ENCODE measurements around the gene CS.
"Not testable (repeated sequence)": the region's sequence is repeated elsewhere in the genome, so short reads cannot be mapped to it uniquely, and the experiment has no call there.

The CS gene

DNA sequence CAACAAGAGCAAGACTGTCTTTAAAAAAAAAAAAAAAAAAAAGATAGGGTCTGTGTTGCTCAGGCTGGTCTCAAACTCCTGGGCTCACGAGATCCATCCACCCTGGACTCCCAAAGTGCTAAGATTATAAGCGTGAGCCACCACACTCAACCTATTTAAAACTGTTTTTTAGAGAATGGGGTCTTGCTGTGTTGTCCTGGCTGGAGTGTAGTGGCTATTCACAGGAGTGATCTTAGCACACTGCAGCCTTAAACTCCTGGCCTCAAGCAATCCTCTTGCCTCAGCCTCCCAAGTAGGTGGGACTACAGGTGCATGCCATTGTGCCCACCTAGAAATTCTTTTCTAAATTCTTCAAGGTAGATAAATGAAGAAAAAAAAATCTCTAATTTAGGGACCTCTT, 25.8 kb downstream of the CS start:
- no peak for DNase-seq

DNA sequence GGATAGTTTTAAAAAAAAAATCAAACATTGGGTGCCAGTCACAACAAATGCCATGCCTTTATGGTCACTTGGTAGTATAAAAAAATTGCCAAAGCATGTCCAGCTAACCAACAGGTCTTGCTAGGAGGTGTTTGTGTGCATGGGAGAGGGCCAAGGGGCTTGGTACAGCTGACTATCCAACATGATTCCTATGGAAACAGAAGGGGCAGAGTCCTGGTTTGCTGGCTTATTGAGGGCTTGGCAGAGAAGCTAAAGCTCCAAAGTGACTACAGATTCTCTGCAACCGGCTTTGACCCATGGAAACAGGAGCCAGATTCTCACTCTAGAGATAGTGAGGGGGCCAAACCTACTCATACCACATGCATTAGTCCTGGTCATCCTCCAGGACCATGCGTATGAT, 27.7 kb downstream of the CS start:
- not testable (repeated sequence) for DNase-seq

DNA sequence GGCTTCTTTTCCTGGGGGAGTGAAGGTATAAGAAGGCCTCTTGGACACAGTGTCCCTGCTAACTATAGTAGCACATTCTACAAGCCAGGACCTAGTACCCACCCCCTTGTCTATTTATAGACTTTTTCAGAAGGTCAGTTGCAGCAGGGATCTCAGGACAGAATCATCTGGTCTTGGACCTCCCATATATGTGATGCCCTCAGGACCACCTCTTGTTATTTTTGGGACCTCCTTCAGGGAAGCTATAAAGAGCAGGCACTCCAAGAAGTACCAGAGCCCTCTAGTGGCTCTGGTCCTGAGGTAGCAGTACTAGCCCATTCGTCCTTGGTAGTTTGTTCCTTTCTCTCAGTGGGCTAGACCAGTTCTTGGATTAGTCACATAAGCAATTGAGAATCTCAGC, 29.1 kb downstream of the CS start:
- DNase-seq, result no peak

DNA sequence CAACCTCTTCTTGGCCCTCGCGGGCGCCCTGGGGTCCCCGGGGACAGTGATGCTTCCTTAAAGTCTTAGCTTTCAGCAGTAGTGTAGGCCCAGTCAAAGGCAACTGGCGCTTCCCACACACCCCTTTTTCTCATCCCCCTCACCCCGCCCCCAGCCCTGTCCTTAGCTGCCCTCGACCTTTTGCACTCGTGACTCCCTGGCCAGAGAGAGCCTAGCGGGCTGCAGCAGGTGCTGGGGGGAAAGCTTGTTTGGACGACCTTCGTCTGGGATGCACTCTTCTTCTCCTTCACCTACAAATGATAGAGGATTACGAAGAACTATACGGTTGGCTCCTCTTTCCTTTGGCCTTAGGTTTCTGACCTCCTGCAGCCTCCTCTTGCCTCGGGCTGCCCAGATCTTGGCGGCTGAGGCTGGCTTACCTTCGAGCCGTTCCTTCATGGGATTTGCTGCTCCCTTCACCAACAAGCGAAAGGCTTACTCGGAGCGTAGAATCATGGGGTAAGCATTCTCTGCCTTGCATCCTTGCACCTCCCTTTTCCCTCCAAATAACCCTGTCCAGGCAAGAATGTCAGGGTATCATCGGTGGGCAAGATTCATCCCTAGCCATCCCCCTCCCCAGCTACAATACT, 32.6 kb downstream of the CS start:
- DNase-seq, result no peak

DNA sequence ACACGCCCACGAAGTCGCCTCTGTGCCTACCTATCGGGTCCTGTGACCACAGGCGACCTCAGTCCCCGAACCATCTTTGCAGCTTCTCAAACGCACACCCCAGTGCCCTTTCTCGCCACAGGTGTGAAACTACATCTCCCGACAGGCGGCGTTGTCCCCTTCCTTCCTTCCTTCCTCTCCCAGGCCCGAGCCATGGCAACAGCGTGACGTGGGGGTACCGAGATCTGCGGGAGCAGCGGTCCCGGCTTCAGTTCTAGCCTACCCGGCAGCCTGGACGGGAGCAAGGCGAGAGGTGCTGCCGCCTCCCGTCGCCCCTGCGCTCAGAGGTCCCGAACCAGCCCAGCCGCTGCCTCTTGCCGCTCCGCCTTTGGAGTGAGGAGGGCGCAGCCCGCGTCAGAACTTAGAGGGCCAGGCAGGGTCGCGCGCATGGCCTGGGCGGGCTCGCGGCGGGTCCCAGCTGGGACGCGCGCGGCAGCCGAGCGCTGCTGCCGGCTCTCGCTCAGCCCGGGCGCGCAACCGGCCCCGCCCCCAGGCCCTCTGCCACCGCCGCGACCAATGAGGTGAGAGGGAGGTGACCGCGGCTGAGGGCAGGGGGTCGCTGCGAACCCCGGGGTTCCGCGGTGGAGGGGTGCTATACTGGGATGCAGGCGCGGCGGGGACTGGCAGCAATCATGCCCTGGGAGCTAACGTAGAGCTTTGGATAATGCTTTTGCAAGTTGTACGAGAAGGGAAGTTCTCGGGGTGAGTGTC, 33.3 kb downstream of the CS start, which contains the start of gene COQ10A:
Gene COQ10A, plus strand, starts transcription at position 250 of the 750 bp plus-strand sequence. Its CDS starts 177 bp downstream, at position 427.
- DNase-seq, result peak; percentile 88

DNA sequence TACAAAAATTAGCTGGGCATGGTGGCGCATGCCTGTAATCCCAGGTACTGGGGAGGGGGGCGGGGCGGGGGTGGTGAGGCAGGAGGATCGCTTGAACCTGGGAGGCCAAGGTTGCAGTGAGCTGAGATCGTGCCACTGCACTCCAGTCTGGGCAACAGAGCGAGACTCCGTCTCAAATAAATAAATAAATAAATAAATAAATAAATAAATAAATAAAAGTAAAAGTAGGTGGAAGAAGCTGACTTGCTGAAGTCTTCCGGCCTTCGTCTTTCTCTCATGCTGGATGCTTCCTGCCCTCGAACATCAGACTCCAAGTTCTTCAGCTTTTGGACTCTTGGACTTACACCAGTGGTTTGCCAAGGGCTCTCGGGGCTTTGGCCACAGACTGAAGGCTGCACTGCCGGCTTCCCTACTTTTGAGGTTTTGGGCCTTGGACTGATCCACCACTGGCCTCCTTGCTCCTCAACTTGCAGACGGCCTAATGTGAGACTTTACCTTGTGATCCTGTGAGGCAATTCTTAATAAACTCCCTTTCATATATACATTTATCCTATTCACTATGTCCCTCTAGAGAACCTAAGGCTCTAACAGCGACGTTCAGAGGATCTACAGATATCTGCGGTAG, 34.0 kb downstream of the CS start:
- not testable (repeated sequence) for DNase-seq

DNA sequence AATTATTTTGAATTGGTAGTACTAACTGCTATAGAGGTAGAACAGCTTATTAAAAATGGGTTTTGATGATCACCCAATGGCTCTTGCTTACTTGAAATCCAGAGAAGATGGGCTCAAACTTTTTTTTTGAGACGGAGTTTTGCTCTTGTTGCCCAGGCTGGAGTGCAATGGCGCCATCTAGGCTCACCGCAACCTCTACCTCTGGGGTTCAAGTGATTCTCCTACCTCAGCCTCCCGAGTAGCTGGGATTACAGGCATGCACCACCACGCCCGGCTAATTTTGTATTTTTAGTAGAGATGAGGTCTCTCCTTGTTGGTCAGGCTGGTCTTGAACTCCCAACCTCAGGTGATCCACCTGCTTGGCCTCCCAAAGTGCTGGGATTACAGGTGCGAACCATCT, 37.2 kb downstream of the CS start:
- DNase-seq, result not testable (repeated sequence)

DNA sequence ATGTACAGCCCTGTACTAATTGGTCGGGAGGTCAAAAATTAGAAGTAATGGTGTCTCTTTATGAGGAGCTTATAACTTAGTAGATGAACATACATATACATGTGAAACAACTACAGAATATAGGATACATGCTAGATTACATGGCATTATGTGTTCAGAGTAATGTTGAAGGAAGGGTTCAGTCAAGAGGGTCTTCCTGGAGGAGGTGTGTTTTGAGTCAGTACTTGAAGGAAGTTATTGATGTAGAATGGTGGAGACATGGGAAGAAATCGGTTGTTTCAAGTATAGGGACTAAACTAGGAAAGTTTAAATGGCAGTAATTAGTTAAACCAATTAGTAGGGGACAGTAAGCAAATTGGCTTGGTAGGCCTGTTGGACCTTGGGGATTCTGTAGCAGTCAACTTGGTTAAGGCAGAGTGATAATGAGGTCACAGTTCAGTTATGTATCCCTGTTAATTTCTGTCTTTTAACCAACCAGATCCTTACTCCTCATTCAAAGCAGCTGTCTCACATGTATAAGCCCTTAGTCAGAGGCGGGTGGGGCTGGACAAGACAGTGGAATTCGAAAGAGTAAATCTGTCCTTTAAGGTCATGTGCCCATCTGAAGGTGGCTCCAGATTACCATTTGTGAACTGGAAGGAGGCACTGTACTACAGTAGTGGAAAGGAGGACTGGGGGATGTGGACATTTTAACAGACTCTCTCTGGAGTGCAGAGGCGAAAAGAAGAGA, 38.5 kb downstream of the CS start:
- DNase-seq, result no peak

DNA sequence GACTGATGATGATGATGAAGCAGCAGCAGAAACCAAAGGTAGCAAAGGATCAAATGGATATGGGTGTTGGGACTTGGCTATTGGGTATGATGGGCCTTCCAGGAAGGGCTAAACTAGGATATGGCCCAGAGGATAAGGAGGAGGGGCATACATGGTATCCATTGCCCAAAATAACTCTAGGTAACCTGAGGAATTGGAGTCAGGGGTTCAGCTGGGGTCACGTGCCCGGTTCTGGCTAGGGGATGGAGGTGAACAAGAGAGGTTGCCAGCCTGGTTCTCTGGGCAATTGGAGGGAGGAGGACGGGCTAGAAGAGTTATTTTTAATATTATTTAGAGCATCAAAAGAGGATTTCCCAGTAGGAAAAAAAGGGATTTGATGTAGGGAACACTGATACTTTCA, 39.2 kb downstream of the CS start:
- DNase-seq, result no peak

DNA sequence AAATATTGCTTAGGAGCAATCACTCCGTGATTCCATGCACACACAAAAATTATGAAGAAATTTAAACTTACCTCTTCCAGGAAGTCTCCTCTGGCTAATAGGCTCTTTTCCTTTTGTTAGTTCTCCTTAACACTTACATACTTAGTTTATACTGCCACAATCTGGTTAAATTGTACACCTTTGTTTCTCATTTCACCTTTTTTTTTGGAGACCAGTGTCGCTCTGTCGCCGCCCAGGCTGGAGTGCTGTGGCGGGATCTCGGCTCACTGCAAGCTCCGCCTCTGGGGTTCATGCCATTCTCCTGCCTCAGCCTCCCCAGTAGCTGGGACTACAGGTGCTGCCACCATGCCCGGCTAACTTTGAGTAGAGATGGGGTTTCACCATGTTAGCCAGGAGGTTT, 39.8 kb downstream of the CS start:
- DNase-seq, result no peak

DNA sequence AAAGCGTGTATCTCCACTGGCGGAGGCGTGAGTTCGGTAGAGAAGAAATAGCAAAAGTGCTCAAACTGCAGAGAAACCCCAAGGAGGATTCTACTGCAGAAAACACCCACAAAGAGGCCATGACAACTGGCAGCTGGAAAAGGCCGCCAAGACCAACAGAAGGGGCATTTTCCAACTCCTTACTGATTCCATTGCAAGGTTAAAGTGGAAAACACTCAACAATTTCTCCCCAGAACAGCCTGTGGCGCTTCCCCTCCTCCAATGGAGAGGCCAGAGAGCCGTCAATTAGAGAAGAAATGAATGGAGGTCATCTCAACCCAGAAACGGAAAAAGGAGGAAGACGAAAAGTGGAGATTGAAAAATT, 41.3 kb downstream of the CS start:
- no peak for DNase-seq

DNA sequence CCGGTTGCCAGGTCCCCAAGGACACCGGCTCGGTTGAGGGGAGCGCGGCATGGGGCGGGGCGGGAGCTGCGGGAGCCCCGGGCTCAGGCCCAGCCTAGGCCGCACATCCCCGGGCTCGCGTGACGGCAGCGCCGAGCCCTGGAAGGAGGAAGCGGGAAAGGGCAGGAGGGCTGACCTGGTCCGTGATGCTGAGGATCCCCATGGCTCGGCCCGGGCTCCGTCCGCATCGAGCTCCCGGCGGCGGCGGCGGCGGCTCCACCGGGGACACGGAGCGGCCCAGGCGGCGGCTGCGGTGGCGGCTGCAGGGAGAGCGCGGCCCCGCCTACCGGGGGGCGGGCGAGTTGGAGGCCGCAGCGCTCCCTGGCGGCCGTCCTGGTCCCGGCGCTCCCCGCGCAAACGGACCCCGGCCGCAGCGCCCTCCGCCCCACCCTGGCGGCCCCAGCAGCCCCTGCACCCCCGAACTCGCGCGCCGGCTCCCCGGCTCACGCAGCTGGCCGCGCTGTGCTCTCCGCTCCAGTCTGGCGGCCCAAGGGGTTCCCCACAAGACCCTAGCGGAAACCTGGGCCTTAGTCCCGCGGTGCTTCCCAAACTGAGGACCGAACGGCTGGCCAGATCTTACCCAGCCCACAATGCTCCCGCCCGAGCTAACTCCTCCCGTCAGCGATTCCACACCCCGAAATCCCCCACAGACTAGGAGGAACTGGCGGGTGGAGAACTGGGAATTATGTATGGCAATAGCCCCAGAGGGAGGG, 41.9 kb downstream of the CS start, which contains the start of gene ANKRD52:
Gene ANKRD52, minus strand, starts transcription at position 317 of the 752 bp plus-strand sequence. Its CDS starts 115 bp downstream, at position 202.
- peak; percentile 77 for DNase-seq

DNA sequence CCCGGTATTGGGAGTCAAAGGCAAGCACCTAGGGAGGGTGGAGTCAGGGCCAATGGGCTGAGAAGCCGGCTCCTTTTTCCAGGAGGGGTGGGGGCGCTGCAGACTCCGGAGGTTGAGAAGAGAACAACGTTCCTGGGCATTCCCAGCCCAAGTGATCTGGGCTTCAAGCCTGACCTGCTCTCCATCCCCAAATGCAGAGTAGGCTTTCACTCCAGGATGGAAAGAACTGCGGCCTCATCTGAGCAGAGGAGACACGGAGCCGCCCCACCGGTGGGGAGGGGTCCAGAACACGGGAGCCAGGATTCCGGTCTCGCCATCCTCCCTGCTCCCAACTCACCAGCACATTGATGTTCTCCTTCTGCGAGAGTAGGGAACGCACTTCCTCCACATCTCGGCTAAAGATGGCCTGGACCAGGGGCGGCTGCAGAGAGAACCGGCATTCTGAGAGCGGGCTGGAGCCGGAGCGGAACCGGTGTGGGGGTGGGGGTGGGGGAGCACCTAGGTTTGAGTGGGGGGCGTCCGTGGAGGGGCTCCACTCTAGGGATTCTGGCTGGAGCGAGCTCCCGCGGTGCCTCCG, 42.6 kb downstream of the CS start:
- no peak for DNase-seq

DNA sequence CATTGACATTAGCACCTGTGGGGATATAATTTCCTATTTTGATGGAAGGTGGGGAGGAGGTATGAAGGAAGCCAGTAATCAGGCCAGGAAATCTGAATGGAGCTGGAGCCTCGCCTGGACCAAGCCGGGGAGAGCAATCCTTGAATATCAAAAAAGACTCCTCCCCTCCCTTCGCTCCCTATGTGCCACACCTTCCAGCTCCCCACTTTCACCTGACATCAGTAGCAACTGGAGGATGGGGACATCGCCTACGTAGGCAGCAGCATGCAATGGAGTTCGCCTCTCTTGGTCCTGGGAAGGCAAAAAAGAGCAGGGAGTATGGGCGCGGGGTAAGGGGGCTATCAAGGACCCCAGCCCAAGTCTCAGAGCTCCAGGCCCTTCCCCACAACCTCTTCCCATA, 43.1 kb downstream of the CS start:
- no peak for DNase-seq

DNA sequence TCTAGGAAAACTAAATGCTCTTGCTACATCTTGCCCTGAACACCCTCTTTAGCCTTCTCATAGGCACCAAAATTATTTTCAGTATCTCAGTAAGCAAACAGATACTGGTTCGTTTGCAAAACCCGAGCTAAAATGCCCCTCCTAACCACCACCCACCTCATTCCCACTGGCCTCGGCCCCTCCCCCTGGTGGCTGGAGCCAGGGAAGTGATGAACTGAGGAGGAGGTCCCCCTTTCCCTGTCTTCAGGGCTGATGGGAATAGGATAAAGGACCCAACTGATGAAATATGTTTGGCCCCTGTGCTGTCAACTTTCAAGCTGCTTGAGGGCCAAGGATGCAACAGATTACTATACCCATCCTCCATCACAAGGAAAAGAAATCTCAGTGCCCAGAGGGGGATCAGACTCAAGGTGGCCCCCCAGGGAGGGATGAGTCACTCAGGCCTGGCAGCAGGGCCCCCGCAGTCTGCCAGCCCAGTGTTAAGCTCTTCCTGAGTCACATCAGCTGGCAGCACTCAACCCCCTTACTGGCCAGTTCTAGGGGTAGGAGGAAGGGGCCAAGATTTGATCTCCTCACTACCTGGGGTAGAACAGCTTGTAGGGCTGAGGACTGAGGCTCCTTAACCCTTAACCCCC, 43.7 kb downstream of the CS start:
- no peak for DNase-seq

DNA sequence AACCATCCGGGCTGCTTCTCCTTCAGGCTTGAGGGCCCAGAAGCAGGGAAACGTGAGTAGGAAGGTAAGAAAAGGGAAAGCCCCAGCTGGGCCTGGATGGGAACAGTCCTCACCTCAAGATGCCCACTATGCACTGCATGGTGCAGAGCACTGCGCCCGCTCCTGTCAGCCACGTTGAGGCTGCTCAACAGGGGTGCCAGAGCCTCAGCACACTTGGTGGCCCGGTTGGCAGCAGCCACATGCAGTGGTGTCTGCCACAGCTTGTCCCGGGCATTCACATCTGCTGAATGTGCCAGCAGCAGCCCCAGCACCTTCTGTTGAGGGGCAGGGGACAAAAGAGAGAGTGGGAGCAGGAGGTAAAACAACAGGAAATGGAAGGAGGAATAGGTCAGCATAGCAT, 44.5 kb downstream of the CS start:
- DNase-seq, result no peak

DNA sequence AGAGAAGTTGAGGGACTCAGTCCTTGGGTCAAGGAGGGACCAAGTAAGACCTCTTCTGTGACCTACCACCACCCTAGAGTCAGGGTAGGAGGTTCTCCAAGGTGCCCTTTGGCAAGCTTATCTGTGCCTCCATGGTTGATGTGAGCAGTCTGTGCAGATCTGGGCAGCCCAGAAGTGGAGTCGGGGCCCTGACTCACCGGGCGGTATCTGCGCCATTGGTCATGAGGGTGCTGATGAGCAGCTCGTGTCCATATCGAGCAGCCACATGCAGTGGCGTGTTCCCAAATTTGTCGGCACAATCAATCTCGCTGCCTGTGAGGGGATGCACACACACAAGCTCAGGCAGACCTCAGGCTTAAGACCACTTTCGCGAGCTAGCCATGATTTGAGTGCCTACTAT, 47.0 kb downstream of the CS start:
- DNase-seq, result no peak

DNA sequence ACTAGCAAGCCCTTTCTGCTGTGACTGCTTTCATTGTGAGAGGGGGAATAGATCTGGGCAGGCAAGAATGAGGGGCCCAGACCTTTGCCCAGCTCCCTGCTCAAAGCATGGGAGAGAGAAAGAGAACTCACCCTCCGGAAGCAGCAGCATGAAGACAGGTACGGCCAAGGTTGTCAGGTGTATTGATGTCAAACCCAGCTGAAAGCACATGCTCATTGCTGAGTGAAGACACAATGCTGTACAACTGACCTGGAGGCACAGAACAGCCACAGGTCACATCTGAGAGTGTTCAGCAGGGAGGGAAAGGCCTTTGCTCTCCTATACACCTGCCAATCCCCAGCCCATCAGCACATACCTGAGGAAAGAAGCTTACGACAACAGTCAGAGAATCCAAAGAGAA, 47.5 kb downstream of the CS start:
- no peak for DNase-seq

DNA sequence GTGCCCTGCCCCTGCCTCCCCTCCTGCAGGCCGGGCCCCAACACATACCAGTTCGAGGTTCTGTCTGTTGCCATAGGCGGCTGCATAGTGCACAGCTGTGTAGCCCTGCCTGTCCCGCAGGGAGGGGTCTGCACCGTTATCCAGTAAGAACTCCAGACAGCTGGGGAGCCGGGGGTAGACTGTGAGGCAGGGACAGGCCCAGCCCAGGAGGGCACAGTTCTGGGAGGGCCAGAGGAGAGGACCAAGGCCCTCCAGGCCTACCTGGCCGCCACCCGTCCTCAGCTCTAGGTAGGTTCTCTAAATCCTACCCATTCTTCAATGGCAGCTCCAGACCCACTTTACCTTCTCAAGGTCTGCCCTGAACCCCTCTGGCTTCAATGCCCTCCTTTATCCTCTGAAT, 51.4 kb downstream of the CS start:
- DNase-seq, result no peak

DNA sequence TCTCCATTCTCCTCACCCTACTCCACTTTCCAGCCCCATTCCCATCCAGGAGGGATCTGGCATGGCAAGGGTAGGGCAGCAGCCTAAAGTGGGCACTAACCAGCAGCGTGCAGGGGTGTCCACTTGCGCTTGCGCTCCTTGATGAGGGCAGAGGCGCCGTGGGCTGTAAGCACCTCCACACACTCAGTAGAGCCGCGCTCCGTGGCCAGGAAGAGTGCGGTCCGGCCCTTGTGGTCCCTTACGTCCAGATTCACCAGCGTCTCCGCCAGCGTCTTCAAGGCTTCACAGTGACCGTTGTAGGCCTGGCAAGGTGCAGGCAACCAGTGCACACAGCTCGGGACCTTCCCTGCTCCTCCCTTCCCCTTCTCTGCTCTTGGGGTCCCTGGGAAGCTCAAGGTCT, 52.2 kb downstream of the CS start:
- no peak for DNase-seq

DNA sequence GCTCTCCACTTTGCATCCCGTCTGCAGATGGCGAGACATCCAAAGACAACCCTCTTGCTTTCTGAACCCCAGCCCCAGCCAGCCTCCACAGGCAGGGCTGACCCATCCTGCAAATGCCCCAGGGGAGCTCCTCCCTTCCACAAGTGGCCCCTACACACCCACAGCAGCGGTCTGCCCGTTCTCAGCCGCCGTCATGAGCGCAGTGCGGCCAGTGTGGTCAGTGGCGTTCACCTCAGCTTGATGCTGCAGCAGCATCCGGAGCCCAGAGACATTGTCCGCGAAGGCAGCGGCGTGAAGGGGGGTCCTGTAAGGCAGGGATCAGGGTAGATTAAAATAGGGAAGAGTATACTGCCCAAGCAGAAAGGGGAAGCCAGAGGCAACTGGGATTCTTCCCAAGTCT, 55.6 kb downstream of the CS start:
- no peak for DNase-seq

DNA sequence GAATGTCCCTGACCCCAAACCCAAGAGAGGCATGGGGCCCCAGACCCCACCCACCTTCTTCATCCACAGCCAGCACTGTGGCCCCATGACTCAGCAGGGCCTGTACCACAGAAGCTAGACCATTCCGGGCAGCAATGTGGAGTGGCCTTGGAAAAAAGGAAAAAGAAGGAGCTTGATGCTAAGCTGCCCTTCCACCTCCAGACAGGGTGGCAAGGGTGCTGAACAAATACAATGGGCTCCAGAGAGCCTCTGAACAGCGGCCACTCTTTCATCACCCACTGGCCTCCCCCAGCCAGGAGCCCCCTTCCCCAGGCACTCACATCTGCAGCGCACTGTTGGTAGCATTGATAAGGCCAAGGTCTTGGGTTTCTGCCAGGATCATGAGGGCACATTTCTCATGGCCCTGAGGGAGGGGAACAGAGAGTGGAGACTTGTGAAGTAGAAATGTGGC, 56.4 kb downstream of the CS start:
- no peak for DNase-seq
